ACC112 (cell line): Measurements from ENCODE around the gene PRRX1.

Source experiments
- H2AFZ ChIP-seq: fragments of 200-600 bp; sonication (generic); one replicate; pipeline ENCODE4 v1.6.0; 2017; ENCODE audit warnings: antibody characterized with exemption, low read length; ENCODE audit not compliant: unreplicated experiment
- H3K27ac ChIP-seq: fragments of 200-600 bp; sonication (generic); 2 replicates; pipeline ENCODE4 v1.5.1; 2014; ENCODE audit warnings: low read depth, mild to moderate bottlenecking, antibody characterized with exemption, low read length, moderate library complexity
- H3K27me3 ChIP-seq: fragments of 200-600 bp; sonication (generic); 2 replicates; pipeline ENCODE4 v1.6.1; 2014; ENCODE audit warnings: mild to moderate bottlenecking, antibody characterized with exemption, low read length, moderate library complexity, mixed read lengths; ENCODE audit not compliant: insufficient read depth
- H3K36me3 ChIP-seq: fragments of 200-600 bp; sonication (generic); 2 replicates; pipeline ENCODE4 v1.6.1; 2016; ENCODE audit warnings: mild to moderate bottlenecking, antibody characterized with exemption, low read length, moderate library complexity, mixed read lengths; ENCODE audit not compliant: insufficient read depth
- H3K4me1 ChIP-seq: fragments of 200-600 bp; sonication (generic); one replicate; pipeline ENCODE4 v1.6.1; 2016; ENCODE audit warnings: low read length, mixed read lengths; ENCODE audit not compliant: insufficient read depth, unreplicated experiment, control insufficient read depth
- H3K4me3 ChIP-seq: fragments of 200-600 bp; sonication (generic); 2 replicates; pipeline ENCODE4 v1.5.1; 2014; ENCODE audit warnings: mild to moderate bottlenecking, low read depth, low read length
- H3K79me2 ChIP-seq: fragments of 200-600 bp; sonication (generic); one replicate; pipeline ENCODE4 v1.6.0; 2016; ENCODE audit warnings: low read length; ENCODE audit not compliant: control insufficient read depth, unreplicated experiment, insufficient read depth

The PRRX1 gene

GRCh38 chr1:170703591-170703990 lies 39.7 kb downstream of the PRRX1 start:
- H3K27me3 ChIP-seq: no peaks in the 10 kb centered on the region
- peak overlapping the region; percentile 94 for H3K27ac ChIP-seq
- H3K79me2 ChIP-seq: peaks cover 71% of the 10 kb centered on the region
- peaks cover 92% of the 10 kb centered on the region for H3K4me1 ChIP-seq
- H2AFZ ChIP-seq: no peak overlapping the region
- no peaks in the 10 kb centered on the region for H3K36me3 ChIP-seq
- no peak overlapping the region for H3K4me3 ChIP-seq

GRCh38 chr1:170704256-170704655 lies 40.3 kb downstream of the PRRX1 start:
- H3K27me3 ChIP-seq: no peaks in the 10 kb centered on the region
- no peak overlapping the region for H3K4me3 ChIP-seq
- H3K79me2 ChIP-seq: peaks cover 71% of the 10 kb centered on the region
- H3K4me1 ChIP-seq: peaks cover 94% of the 10 kb centered on the region
- H2AFZ ChIP-seq: no peak overlapping the region
- H3K36me3 ChIP-seq: no peaks in the 10 kb centered on the region
- peak overlapping the region; percentile 94 for H3K27ac ChIP-seq

DNA sequence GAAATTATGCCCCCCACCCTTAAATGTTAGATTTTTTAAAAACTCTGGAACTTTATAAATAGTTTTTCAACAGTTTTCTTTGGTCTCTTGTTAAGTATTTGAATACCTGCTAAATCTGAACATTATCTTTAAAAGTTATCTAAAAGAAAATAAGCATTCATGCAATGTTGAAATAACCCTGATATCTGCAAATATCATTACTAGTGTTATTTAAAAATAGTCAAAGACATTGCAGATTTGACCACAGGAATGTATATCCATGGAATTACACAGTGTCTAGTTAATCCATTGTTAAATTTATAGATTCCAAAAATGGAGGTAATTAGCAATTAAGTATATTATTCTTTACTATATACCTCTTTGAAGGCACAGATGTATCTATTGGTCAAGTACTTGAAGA lies 42.0 kb downstream of the PRRX1 start:
- Histone ChIP-seq H3K79me2 (peaks cover 68% of the 10 kb centered on the region), H3K4me1 (peaks cover 94% of the 10 kb centered on the region), H3K36me3 (peaks cover 6% of the 10 kb centered on the region), H3K27me3 (no peaks in the 10 kb centered on the region), H3K4me3 (no peak overlapping the region), H3K27ac (peak overlapping the region; percentile 94), H2AFZ (no peak overlapping the region)

- H3K27me3 ChIP-seq: no peaks in the 10 kb centered on the region
- peak overlapping the region; percentile 94 for H3K27ac ChIP-seq
- no peak overlapping the region for H3K4me3 ChIP-seq
- H3K79me2 ChIP-seq: peaks cover 65% of the 10 kb centered on the region
- H3K4me1 ChIP-seq: peaks cover 95% of the 10 kb centered on the region
- peaks cover 6% of the 10 kb centered on the region for H3K36me3 ChIP-seq
- no peak overlapping the region for H2AFZ ChIP-seq
These were observed 43.2 kb downstream of the PRRX1 start for GRCh38 chr1:170707117-170707516.

GRCh38 chr1:170707959-170708655 lies 44.2 kb downstream of the PRRX1 start:
- Histone ChIP-seq H3K27ac (peak overlapping the region; percentile 94), H2AFZ (no peak overlapping the region), H3K27me3 (no peaks in the 10 kb centered on the region)

GRCh38 chr1:170711682-170712081 lies 47.8 kb downstream of the PRRX1 start:
- no peak overlapping the region for H2AFZ ChIP-seq
- no peaks in the 10 kb centered on the region for H3K27me3 ChIP-seq
- H3K27ac ChIP-seq: peak overlapping the region; percentile 94
- H3K4me1 ChIP-seq: peaks cover 86% of the 10 kb centered on the region
- peaks cover 33% of the 10 kb centered on the region for H3K36me3 ChIP-seq
- no peak overlapping the region; the same call in 1 of the 2 replicates for H3K4me3 ChIP-seq
- peaks cover 67% of the 10 kb centered on the region for H3K79me2 ChIP-seq

More at GRCh38 chr1:170707959-170708655, 44.2 kb downstream of the PRRX1 start:
- peaks cover 16% of the 10 kb centered on the region for H3K36me3 ChIP-seq
- H3K4me3 ChIP-seq: peak overlapping the region; percentile 51
- H3K79me2 ChIP-seq: peaks cover 65% of the 10 kb centered on the region
- H3K4me1 ChIP-seq: peaks cover 94% of the 10 kb centered on the region

- Histone ChIP-seq H3K4me1 (peaks cover 64% of the 10 kb centered on the region), H3K27me3 (no peaks in the 10 kb centered on the region), H3K36me3 (peaks cover 49% of the 10 kb centered on the region), H3K4me3 (no peak overlapping the region), H3K79me2 (peaks cover 78% of the 10 kb centered on the region), H3K27ac (no peak overlapping the region), H2AFZ (no peak overlapping the region)
These were observed 50.2 kb downstream of the PRRX1 start for GRCh38 chr1:170714163-170714562.

DNA sequence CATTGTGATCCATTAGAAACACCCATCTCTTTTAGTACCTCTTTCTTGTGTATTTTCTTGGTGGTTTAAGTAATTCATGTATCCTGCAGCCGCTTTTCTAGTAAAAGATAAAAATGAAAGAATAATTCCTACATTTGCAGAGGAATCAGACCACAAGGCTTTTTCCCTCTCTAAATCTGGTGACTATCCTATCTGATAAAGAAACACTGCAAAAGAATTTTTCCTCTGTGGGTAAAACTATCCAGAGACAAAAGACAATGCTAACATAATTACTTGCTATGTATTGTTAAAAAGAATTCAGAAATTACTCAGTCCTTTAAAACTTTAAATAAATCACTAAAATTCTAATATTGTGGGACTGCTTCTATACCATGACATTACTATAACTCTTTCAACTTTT lies 51.0 kb downstream of the PRRX1 start:
- peaks cover 56% of the 10 kb centered on the region for H3K4me1 ChIP-seq
- H3K79me2 ChIP-seq: peaks cover 71% of the 10 kb centered on the region

DNA sequence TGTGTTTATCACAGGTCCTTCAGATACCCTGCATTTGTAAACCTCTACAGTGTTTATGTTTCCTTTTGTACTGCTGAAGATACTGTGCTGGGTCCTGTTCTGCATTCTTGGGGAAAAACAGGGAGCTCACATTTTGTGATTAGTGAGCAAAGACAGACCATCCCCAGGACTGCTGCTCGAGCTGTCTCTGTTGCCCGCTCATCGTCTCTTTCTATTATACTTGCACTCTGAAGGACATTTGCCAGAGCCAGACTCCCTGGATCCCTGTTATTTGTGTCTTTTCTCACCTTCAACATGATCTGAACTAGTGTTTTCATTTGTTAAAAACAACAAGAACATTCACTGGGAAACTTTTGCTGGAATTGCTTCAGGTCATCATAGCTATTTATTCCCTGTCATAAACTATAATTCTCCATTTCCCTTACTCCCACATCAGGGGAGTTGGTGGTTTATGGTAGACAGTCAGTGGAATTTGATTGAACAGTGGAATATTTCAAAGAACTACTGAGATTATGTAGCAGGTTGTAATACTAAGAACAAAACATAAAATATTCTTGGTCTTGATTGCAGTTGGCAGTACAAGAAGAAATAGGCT lies 53.0 kb downstream of the PRRX1 start:
- peaks cover 68% of the 10 kb centered on the region for H3K36me3 ChIP-seq
- H3K4me1 ChIP-seq: peaks cover 40% of the 10 kb centered on the region
- H3K4me3 ChIP-seq: no peak overlapping the region
- no peaks in the 10 kb centered on the region for H3K27me3 ChIP-seq
- H2AFZ ChIP-seq: no peak overlapping the region
- no peak overlapping the region for H3K27ac ChIP-seq
- peaks cover 56% of the 10 kb centered on the region for H3K79me2 ChIP-seq

More for the DNA sequence above, 51.0 kb downstream of the PRRX1 start:
- Histone ChIP-seq H3K27me3 (no peaks in the 10 kb centered on the region), H3K36me3 (peaks cover 54% of the 10 kb centered on the region), H2AFZ (no peak overlapping the region), H3K4me3 (no peak overlapping the region), H3K27ac (no peak overlapping the region; the same call in 1 of the 2 replicates)

- peaks cover 76% of the 10 kb centered on the region for H3K36me3 ChIP-seq
- no peak overlapping the region for H3K4me3 ChIP-seq
- peaks cover 23% of the 10 kb centered on the region for H3K79me2 ChIP-seq
- H3K4me1 ChIP-seq: peaks cover 10% of the 10 kb centered on the region
- H3K27ac ChIP-seq: no peak overlapping the region
- no peaks in the 10 kb centered on the region for H3K27me3 ChIP-seq
- H2AFZ ChIP-seq: no peak overlapping the region
These were observed 56.7 kb downstream of the PRRX1 start for GRCh38 chr1:170720661-170721060.

DNA sequence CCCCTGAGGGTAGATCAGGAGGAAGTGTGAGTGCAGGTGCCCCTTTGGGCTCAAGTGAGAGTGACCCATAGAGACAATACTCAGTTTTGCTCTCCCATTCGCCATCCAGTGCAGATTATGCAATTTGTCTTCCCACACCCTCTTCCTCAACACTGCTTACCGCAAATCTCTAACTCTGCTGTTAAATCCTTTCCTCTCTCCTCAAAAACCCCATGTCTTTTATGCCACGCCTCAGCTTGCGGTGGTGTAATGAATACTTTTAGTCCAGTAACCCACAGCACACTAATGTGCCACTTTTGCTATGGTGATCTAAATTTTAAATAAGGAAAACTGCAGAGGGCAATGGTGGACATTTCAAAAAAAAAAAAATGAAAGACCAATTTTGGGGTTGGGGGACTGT lies 57.7 kb downstream of the PRRX1 start:
- Histone ChIP-seq H3K79me2 (peaks cover 17% of the 10 kb centered on the region), H3K4me3 (no peak overlapping the region)

More for the DNA sequence above, 57.7 kb downstream of the PRRX1 start:
- Histone ChIP-seq H3K27ac (no peak overlapping the region), H3K27me3 (no peaks in the 10 kb centered on the region), H2AFZ (no peak overlapping the region), H3K36me3 (peaks cover 81% of the 10 kb centered on the region), H3K4me1 (peaks cover 6% of the 10 kb centered on the region)
